HepG2 (cell line): ENCODE results near the gene MAPK8IP3. TPM values are rescaled to one million over a fixed set of nuclear protein-coding genes. Genes with fewer than 3 reads are reported as not detected.

ENCODE experiments used
- DNMT1 ChIP-seq: sonication (generic); formaldehyde crosslinking; IDR thresholded peaks from 2 replicates; pipeline ENCODE4 v1.5.1; 2020; ENCODE audit warnings: mild to moderate bottlenecking, missing genetic modification reagents
- ESRRA ChIP-seq: sonication (generic); formaldehyde crosslinking; IDR thresholded peaks from 2 replicates; pipeline ENCODE4 v1.5.1; 2020; ENCODE audit warnings: mild to moderate bottlenecking, low read depth, missing genetic modification reagents
- HNRNPH1 ChIP-seq: fragments of 200-400 bp; formaldehyde crosslinking; optimal IDR thresholded peaks from 2 replicates; pipeline ENCODE3; 2017; ENCODE audit warnings: mild to moderate bottlenecking, low read depth, low read length
- HOMEZ ChIP-seq: IDR thresholded peaks from 2 replicates; pipeline ENCODE4 v1.6.1; 2016; ENCODE audit warnings: low read depth
- JUND ChIP-seq: sonication (generic); formaldehyde crosslinking; IDR thresholded peaks from 2 replicates; pipeline ENCODE4 v1.8.0; 2022; ENCODE audit warnings: mild to moderate bottlenecking, missing genetic modification reagents
- ZBED4 ChIP-seq: sonication (generic); formaldehyde crosslinking; IDR thresholded peaks from 2 replicates; pipeline ENCODE4 v1.4.0; 2020; ENCODE audit warnings: missing genetic modification reagents, borderline replicate concordance
- ZEB1 ChIP-seq: IDR thresholded peaks from 2 replicates; pipeline ENCODE4 v1.6.1; 2012; ENCODE audit warnings: mild to moderate bottlenecking, low read depth, inconsistent platforms; ENCODE audit not compliant: insufficient replicate concordance
- ZNF30 ChIP-seq: sonication (generic); formaldehyde crosslinking; IDR thresholded peaks from 2 replicates; pipeline ENCODE4 v1.5.0; 2020; ENCODE audit warnings: mild to moderate bottlenecking, missing genetic modification reagents
- ZNF512 ChIP-seq: sonication (generic); formaldehyde crosslinking; IDR thresholded peaks from 2 replicates; pipeline ENCODE4 v1.4.0; 2020; ENCODE audit warnings: mild to moderate bottlenecking, missing genetic modification reagents
- ZNF737 ChIP-seq: sonication (generic); formaldehyde crosslinking; IDR thresholded peaks from 2 replicates; pipeline ENCODE4 v1.5.0; 2020; ENCODE audit warnings: missing genetic modification reagents, mild to moderate bottlenecking, borderline replicate concordance
- ZNF761 ChIP-seq: sonication (generic); formaldehyde crosslinking; conservative IDR thresholded peaks from 2 replicates; pipeline ENCODE4 v1.4.0; 2020; ENCODE audit warnings: mild to moderate bottlenecking, missing genetic modification reagents
- ZNF790 ChIP-seq: sonication (generic); formaldehyde crosslinking; IDR thresholded peaks from 2 replicates; pipeline ENCODE4 v1.8.0; 2022; ENCODE audit warnings: missing genetic modification reagents, mild to moderate bottlenecking, borderline replicate concordance
- polyA plus RNA-seq, 8 experiments: library from polyadenylated mRNA; depleted of rRNA in 3 of 8; stranded (reverse) in 7 of 8; unstranded in 1 of 8; fragments of >200 nt; fragmentation: Illumina TruSeq in 4 of 8; extraction: Trizol in 4 of 8; gene quantifications; 2 replicates each; pipeline versions ENCODE4 v1.2.1 to v1.2.3, GENCODE V29; 2011 to 2016; ENCODE audit warnings: low read depth in 4 of 8, missing spikeins in 1 of 8, mixed read lengths in 1 of 8; ENCODE audit not compliant: insufficient read depth in 1 of 8
- total RNA-seq, 5 experiments: library from RNA; depleted of rRNA; stranded (reverse); fragments of >200 nt; fragmentation: Illumina TruSeq; extraction: Trizol; gene quantifications; 2 replicates each; pipeline ENCODE4 v1.2.3, GENCODE V29; 2016; ENCODE audit warnings: low read depth in 1 of 5
- TF ChIP-seq, protein P1 (sequence below): sonication (generic); formaldehyde crosslinking; IDR thresholded peaks from 2 replicates; pipeline ENCODE4 v1.9.0; 2022; ENCODE audit warnings: missing genetic modification reagents, mild to moderate bottlenecking, borderline replicate concordance
- TF ChIP-seq, protein P2 (sequence below): sonication (generic); formaldehyde crosslinking; IDR thresholded peaks from 2 replicates; pipeline ENCODE4 v1.4.0; 2020; ENCODE audit warnings: mild to moderate bottlenecking, low read depth, missing genetic modification reagents
- TF ChIP-seq, protein P3 (sequence below): fragments of 450-650 bp; IDR thresholded peaks from 2 replicates; pipeline ENCODE4 v1.6.1; 2016

MAPK8IP3 gene
- total and polyA plus RNA-seq, 2 of the 13 experiments (the other 11 are each of a cell fraction or from before 2014, with no cell fraction given): 25.1 to 41.7 TPM

DNA sequence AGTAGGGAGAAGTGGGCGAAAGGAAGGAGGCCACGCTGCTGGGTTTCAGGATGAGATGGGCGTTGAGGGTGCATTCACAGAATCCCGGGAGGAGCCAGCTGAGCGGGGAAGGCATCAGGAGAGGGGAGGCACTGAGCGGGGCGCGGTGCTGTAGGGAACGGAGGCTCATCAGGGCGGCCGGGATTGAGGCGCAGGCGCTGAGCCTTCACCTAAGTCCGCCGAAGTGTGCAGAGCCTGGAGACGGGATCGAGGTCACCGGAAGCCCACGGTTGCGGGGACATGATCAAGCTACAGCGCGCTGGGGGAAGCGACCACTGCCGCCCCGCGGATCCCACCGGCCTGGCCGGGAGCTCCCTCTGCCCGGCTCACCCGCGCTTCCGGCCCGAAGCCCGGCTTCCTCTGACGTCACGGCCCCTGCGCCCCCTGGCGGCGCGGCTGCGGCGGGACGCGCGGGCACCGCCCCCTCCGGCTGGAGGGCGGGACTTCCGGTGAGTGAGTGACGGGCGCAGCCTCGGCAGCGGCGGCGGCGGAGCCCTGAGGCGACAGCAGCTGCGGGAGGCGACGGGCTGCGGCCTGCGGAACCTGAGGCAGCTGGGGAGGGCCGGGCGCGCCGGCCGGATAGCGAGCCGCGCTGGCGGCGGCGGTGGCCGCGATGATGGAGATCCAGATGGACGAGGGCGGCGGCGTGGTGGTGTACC, at the start of gene MAPK8IP3 (continued):
- TF ChIP-seq HOMEZ (CRISPR knock-in tag) (no peak), ZNF790 (CRISPR knock-in tag) (peak; percentile 76; the same call in 1 of the 2 replicates), JUND (CRISPR knock-in tag) (peak; percentile 36; the same call in 1 of the 2 replicates), ZNF737 (no peak), DNMT1 (CRISPR knock-in tag) (no peak; the same call in 1 of the 2 replicates), ZNF761 (CRISPR knock-in tag) (peak; percentile 87; the same call in 1 of the 2 replicates), ZNF30 (no peak), HNRNPH1 (peak; percentile 59), ZNF512 (CRISPR knock-in tag) (no peak), ZBED4 (CRISPR knock-in tag) (peak; percentile 93), ESRRA (peak; percentile 76), ZEB1 (no peak)
- TF ChIP-seq, protein P1, sequence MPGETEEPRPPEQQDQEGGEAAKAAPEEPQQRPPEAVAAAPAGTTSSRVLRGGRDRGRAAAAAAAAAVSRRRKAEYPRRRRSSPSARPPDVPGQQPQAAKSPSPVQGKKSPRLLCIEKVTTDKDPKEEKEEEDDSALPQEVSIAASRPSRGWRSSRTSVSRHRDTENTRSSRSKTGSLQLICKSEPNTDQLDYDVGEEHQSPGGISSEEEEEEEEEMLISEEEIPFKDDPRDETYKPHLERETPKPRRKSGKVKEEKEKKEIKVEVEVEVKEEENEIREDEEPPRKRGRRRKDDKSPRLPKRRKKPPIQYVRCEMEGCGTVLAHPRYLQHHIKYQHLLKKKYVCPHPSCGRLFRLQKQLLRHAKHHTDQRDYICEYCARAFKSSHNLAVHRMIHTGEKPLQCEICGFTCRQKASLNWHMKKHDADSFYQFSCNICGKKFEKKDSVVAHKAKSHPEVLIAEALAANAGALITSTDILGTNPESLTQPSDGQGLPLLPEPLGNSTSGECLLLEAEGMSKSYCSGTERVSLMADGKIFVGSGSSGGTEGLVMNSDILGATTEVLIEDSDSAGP (CRISPR knock-in tag): peak; percentile 47; the same call in 1 of the 2 replicates
- TF ChIP-seq, protein P2, sequence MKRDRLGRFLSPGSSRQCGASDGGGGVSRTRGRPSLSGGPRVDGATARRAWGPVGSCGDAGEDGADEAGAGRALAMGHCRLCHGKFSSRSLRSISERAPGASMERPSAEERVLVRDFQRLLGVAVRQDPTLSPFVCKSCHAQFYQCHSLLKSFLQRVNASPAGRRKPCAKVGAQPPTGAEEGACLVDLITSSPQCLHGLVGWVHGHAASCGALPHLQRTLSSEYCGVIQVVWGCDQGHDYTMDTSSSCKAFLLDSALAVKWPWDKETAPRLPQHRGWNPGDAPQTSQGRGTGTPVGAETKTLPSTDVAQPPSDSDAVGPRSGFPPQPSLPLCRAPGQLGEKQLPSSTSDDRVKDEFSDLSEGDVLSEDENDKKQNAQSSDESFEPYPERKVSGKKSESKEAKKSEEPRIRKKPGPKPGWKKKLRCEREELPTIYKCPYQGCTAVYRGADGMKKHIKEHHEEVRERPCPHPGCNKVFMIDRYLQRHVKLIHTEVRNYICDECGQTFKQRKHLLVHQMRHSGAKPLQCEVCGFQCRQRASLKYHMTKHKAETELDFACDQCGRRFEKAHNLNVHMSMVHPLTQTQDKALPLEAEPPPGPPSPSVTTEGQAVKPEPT (CRISPR knock-in tag): no peak
- TF ChIP-seq, protein P3, sequence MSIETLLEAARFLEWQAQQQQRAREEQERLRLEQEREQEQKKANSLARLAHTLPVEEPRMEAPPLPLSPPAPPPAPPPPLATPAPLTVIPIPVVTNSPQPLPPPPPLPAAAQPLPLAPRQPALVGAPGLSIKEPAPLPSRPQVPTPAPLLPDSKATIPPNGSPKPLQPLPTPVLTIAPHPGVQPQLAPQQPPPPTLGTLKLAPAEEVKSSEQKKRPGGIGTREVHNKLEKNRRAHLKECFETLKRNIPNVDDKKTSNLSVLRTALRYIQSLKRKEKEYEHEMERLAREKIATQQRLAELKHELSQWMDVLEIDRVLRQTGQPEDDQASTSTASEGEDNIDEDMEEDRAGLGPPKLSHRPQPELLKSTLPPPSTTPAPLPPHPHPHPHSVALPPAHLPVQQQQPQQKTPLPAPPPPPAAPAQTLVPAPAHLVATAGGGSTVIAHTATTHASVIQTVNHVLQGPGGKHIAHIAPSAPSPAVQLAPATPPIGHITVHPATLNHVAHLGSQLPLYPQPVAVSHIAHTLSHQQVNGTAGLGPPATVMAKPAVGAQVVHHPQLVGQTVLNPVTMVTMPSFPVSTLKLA: no peak
